HG03460 (cell line): ENCODE measurements around the gene TSC2.
"Not testable (repeated sequence)": the region's sequence is repeated elsewhere in the genome, so short reads cannot be mapped to it uniquely, and the experiment has no call there.

Source experiments
- ATAC-seq: cut with Tn5 transposase; IDR thresholded peaks from one replicate; pipeline ENCODE4 v1.9.1; 2021; ENCODE audit not compliant: unreplicated experiment

TSC2 gene

DNA sequence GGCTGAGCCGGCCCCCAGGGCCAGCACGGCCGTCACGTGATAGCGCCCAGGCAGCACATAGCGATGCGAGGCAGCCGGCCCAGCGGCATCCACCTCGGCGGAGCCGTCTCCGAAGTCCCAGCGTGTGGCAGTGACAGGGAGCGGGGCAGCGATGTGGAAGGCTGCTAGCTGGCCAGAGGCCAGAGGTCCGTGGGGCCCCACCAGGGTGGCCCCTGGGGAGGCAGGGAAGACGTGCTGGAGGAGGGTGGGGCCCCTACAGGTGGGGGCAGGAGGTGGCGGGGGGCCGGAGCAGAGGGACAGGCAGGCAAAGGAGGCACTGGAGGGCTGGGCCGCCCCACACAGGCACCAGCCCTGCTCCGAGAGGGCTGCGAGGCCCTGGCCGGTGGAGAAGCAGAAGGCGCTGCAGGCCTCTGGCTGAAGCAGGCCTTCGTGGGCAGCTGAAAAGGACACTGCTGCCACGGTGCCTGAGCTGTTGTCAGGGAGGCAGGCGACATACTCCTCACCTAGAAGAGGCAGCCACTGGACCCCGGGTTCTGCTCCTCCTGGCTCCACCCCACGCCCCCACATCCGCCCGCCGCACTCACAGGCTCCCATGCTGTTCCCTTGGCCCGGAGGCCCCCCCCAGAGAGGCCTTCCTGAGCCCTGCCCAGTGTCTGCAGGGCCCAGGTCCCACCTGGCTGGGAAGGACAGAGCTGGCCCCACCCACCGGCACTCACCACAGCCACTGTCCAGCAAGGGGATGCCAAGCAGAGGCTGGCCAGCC is 70.4 kb downstream of the TSC2 start:
- not testable (repeated sequence) for ATAC-seq

GRCh38 chr16:2121325-2121724 is 73.5 kb downstream of the TSC2 start:
- ATAC-seq, result not testable (repeated sequence)

GRCh38 chr16:2121853-2122252 is 74.1 kb downstream of the TSC2 start:
- no peak for ATAC-seq

DNA sequence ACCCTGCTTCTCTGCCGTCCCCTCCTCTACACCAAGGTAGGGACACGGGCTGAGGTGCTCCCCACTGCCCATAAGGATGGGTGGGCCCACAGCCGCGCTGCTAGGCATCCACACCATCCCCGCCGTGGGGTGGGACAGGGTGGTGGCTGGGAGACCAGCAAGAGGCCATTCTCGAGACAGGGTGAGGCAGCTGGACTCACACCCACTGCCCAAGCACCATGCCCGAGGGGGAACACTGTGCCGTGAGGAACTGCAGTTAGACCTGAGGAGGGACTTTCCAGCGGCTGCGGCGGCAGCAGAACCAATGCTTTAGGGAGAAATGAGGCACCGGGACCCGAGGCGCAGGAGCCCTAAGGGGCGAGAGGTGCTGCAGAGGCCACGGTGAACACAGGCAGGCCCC is 74.6 kb downstream of the TSC2 start:
- ATAC-seq, result no peak

- ATAC-seq, result not testable (repeated sequence)
Measured at GRCh38 chr16:2122934-2123683, 75.3 kb downstream of the TSC2 start.

- not testable (repeated sequence) for ATAC-seq
Measured at GRCh38 chr16:2123706-2124376, 76.1 kb downstream of the TSC2 start.

DNA sequence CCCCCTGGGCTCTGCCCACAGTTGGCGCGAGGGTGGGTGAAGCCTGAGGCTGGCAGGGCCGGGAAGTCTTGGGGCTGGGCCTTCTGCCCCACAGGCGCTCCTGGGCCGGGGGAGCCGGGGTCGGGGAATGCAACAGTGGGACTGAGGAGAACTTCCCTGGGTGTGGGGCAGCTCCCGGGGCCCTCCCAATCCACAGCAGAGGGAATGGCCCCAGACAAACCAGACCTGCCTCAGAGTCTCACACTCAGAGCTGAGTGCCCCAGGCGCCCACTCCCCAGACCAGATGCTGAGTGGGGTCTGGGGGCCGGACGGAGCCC is 76.5 kb downstream of the TSC2 start:
- not testable (repeated sequence) for ATAC-seq

DNA sequence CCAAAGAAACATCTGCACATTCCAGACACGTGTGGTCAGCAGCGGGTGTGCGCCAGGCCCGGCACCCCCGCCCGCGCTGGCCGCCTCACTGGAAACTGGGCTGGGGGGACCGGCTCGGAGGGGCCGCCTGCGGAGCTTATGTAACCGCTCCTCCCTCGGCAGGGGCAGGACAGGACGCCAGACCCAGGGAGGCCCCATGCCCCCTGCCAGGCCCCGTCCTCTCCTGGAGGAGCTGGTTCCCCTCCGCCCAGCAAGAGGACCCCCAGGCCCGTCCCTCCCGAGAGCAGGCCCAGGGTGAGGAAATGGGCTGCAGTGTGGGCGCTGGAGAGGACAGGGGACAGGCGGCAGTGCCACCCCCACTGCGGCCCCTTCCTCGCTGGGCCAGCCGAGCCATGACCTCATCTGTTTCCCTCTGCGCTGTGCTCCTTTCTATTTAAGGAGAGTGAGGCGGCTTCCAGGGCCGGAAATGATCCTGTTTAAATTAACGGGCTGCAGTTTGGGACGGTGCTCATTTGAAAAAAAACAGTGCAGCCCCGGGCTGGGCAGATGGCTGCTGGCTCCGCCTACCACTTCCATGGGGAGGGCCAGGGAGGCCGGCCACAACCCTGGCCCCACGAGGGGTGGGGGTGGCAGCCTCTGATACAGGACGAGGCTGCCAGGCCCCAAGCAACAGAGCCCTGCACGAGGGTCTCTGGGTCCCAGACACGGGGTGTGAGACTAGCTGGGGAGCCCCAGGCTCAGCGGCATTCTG is 77.1 kb downstream of the TSC2 start:
- not testable (repeated sequence) for ATAC-seq

DNA sequence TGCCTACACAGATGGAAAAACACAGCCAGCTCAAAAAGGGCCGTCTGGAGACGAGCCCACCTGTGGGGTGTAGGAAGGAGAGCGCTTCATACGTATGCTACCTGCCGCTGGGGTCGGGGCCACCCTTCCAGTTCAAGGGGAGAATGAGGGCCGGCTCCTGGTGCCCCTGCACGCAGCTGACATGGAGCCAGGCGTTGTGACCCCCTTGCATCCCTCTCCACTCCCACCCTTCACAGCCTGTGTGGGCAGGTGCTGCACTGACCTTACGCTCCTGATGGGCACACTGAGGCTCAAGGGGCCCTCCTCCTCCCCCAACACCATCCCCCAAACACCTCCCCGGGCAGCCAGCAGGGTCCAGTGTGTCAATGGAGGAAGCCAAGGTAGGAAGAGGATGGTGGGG is 77.8 kb downstream of the TSC2 start:
- ATAC-seq, result not testable (repeated sequence)

DNA sequence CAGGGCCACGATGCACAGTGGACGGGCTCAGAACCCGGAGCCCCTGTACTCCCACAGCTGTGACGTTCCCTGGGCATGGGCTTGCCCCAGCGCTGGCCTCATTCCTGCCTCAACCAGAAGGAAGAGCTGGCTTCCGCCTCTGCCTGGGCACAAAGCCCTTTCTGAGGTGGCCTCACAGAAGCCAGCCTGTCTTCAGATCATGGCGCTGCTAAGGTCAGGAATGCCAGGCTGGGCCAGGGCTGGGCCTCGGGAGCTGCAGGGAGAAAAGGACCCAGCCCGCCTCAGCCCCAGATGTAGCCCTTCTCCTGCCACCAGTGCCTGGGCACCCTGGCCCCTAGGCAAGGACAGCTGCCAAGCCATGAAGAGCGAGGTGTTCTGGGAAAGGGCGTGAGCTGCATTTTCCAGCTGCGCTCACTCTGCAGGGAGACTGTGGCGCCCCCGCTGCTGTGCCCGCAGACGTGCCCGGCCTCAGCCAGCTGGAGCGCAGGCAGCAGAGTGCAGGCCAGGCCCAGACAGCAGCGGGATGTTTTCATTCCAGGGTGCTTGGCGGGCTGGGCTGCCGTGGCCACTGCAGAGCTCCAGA is 78.5 kb downstream of the TSC2 start:
- ATAC-seq, result not testable (repeated sequence)

- ATAC-seq, result not testable (repeated sequence)
Measured at GRCh38 chr16:2126928-2127556, 79.3 kb downstream of the TSC2 start.

- not testable (repeated sequence) for ATAC-seq
Measured at GRCh38 chr16:2127630-2128280, 80.0 kb downstream of the TSC2 start.

DNA sequence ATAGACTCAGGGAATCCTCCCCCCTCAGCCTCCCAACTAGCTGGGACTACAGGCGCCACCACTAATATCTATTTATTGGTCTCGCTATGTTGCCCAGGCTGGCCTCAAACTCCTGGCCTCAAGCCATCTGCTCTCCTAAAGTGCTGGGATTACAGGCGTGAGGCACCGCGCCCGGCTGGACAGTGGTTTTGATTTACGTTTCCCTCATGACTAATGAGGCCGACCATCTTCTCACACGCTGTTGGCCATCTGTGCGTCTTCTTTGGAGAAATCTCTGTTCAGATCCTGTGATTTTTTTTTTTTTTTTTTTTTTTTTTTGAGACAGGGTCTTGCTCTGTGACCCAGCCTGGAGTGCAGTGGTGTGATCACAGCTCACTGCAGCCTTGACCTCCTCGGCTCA is 81.5 kb downstream of the TSC2 start:
- not testable (repeated sequence) for ATAC-seq

- ATAC-seq, result not testable (repeated sequence)
Measured at GRCh38 chr16:2129890-2130447, 82.2 kb downstream of the TSC2 start.

- ATAC-seq, result not testable (repeated sequence)
Measured at GRCh38 chr16:2133797-2134196, 86.0 kb downstream of the TSC2 start.

- not testable (repeated sequence) for ATAC-seq
Measured at GRCh38 chr16:2135071-2135470, 87.3 kb downstream of the TSC2 start.

DNA sequence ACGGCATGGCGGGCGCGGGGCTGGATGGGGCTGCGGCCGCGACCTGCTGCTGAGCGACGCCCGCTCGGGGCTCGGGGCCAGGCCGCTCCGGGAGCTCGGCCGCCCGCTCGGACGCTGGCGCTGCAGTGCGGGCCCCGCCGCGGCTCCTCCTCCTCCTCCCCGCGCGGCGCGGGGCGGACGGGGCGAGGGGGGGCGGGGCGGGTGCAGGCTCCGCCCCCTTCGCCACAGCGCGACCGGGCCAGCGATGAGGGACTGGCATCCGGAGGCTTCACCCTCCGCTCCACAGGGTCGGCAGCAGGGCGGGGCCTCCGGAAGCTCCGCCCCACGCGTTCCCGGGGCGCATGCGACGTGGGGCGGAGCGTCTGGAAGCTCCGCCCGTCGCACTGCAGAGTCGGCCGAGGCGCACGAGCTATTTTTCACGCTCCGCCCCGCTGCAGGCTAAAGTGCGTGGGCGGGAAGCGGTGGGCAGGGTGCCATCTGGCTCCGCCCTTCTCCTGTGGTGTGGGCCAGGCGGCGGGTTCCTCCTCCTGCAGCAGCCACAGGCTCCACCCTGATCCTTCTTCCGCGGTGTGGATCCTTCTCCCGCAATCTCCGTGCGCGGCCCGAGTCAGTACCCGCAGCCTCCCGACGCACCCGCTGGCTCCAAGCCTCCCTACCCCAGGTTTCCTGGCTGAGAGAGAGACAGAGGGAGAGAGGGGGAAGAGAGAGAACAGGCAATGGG is 88.1 kb downstream of the TSC2 start, which contains the start of gene PKD1:
Gene PKD1 (minus strand): TSS at position 129 of the 721 bp plus-strand sequence. CDS start 209 bp downstream, outside the sequence.
- not testable (repeated sequence) for ATAC-seq
